ENCODE measurements around the gene HDLBP.

DNA sequence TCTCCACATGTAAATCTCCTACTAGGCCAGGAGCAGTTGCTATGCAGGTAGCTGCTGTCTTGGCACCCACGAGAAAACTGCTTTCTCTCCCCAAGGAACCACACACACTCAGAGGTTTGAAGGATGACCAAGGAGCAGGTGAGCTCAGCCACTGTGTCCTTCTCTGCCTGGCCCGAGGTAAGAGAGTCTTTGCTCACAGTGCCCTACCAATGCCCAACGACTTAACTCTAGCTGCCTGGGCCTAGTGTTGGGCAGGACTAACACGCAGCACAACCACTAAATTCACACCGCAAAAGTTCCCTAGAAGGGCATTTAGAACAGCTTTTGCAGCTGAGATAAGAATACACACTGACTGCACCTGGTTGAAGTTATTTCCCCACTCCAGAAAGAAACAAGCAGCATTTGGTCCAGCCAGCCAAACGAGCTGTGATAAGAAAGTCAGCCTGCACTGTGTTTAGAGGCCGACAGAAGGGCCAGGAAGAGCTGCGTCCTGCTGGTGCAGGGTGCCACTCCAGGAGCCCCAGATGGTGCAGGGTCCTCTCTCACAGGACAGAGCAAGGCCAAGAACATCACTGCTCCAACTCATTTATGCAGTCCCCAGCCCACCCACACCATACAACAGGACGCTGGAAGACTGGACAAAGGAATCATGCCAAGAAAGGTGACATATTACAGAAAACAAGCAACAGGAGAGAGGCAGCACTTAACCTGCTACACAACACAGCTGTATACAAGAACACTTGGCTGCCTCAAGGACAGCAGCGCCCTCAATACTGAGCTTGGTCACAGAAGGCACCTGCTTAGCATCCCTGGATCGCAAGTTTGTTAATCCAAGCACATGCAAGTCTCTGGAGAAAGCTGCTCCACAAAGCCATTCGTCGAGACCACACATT lies 12.5 kb downstream of the HDLBP start:
- TF ChIP-seq, protein P1, sequence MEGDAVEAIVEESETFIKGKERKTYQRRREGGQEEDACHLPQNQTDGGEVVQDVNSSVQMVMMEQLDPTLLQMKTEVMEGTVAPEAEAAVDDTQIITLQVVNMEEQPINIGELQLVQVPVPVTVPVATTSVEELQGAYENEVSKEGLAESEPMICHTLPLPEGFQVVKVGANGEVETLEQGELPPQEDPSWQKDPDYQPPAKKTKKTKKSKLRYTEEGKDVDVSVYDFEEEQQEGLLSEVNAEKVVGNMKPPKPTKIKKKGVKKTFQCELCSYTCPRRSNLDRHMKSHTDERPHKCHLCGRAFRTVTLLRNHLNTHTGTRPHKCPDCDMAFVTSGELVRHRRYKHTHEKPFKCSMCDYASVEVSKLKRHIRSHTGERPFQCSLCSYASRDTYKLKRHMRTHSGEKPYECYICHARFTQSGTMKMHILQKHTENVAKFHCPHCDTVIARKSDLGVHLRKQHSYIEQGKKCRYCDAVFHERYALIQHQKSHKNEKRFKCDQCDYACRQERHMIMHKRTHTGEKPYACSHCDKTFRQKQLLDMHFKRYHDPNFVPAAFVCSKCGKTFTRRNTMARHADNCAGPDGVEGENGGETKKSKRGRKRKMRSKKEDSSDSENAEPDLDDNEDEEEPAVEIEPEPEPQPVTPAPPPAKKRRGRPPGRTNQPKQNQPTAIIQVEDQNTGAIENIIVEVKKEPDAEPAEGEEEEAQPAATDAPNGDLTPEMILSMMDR (IDR thresholded peaks at IDR 0.05) = no peak
- TF ChIP-seq POLR2A (IDR thresholded peaks at IDR 0.05) = no peak

Measured in Peyer's patch (tissue), 4 donors.